MM.1S (cell line): ENCODE results near the gene ADAMTS17.

ENCODE experiments used
- CTCF ChIP-seq: fragments of 300-600 bp; sonication (generic); IDR thresholded peaks from 2 replicates; pipeline ENCODE4 v1.5.1; 2016; ENCODE audit warnings: antibody characterized with exemption, low read length, mixed read lengths
- EZH2 ChIP-seq: fragments of 300-600 bp; sonication (generic); optimal IDR thresholded peaks from 2 replicates; pipeline ENCODE3; 2017; ENCODE audit warnings: low read depth, mild to moderate bottlenecking, antibody characterized with exemption, low read length, mixed read lengths
- EZH2phosphoT487 ChIP-seq: fragments of 300-600 bp; sonication (generic); IDR thresholded peaks from 2 replicates; pipeline ENCODE4 v1.6.1; 2018; ENCODE audit warnings: antibody characterized with exemption, low read length

- TF ChIP-seq CTCF (no peak), EZH2 (no peak), EZH2phosphoT487 (no peak)
Measured at GRCh38 chr15:100206643-100207042, 135.1 kb downstream of the ADAMTS17 start.
